HG02678 (cell line): ENCODE results near the gene CLSTN2.

ENCODE experiments used
- ATAC-seq: cut with Tn5 transposase; IDR thresholded peaks from one replicate; pipeline ENCODE4 v1.9.1; 2021; ENCODE audit warnings: mild to moderate bottlenecking, moderate library complexity; ENCODE audit not compliant: unreplicated experiment

The CLSTN2 gene

GRCh38 chr3:140091143-140091542 is 156.2 kb downstream of the CLSTN2 start:
- no peak for ATAC-seq

- ATAC-seq: no peak
These were observed 158.0 kb downstream of the CLSTN2 start for GRCh38 chr3:140092848-140093536.

DNA sequence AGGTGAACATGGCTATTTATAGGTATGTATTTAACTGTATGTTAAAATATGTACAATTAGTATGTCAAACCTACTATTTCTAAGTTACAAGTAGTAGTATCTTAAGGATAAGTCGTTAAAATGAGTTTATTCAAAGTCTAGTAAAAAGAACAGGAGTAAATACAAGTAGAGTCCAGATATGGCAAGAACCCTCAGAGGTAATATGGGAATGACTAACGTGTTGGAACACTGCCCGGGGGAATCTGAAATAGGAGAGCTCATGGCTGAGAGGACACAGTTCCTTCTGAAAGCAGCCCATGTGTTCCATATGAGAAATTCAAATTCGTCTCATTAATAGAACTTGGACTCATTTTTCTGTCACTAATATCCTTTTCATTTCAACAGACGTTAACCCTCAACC is 158.8 kb downstream of the CLSTN2 start:
- ATAC-seq: no peak

GRCh38 chr3:140094487-140094886 is 159.5 kb downstream of the CLSTN2 start:
- no peak for ATAC-seq

DNA sequence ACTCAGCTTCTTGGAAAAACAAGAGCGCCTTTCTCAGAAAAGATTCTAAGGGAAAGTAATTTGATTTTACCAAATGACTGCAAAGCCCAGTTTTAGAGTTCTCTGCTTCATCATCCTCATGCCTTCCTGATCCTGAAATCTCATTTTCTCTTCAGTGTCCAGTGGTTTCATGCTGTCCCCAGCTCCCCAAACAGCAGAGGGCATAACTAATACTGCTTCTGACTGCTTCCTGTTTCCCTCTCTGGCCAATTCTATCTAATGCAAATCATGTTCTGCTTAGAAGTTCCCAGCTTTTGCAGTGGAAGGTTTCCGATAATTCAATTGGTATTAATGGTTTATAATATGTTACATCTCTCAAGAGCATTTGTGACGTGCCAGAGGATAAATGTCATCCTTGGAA is 161.1 kb downstream of the CLSTN2 start:
- no peak for ATAC-seq

GRCh38 chr3:140097874-140098635 is 163.1 kb downstream of the CLSTN2 start:
- ATAC-seq: no peak

- no peak for ATAC-seq
These were observed 165.5 kb downstream of the CLSTN2 start for GRCh38 chr3:140100479-140100878.

DNA sequence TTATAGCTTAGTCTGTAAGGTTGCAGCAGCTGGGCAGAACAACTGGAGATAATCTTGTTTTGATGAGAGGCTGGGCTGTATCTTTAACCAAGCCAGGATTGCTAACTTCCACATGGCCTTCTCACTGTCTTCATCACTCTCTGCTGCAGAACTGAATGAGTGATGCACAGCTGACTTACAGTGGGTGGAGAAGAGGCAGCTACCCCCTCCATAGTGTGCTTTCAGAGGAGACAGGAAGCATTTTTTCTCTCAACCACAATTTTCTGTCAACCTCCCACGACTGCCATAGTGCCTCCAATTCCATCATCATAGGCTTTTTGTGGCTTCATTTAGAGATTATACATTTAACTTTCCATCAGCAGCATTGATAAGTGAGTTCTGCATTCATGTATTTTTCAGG is 168.2 kb downstream of the CLSTN2 start:
- ATAC-seq: no peak

- no peak for ATAC-seq
These were observed 169.1 kb downstream of the CLSTN2 start for GRCh38 chr3:140103986-140104645.

DNA sequence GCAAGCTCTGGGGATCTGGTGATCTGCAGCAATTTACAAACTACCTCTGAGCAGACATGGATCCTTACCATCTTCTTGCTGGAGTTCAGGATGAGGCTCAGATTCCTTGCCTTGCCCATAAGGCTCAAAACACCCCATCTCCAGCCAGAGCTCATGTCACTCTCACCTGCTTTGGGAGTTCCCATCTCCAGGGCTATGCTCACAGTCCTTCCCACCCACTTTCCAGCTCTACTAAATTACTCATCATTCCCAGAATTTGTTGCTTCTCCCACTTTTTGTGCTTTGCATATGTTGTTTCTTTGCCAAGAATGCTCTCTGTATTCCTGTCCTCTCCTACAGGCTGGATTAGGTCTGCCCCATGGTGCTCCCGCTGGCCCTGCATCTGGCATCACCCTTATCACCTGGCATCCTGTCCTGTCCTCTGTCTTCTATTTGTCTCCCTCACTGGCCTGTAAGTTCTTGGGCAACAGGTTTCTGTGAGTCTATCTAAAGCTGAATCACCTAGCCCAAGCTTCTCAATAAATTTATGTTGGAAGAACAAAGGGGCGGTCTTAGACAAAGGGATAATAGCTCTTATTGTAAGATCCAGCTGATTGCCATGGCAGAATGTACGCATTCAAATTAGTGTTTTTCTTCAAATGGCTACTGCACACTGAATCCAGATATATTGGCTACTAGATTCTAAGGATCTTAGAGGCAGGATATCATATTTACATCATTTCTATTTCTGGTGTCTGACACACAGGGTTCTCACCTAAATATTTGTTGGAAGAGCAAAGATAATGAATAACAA is 179.2 kb downstream of the CLSTN2 start:
- ATAC-seq: no peak

- no peak for ATAC-seq
These were observed 179.8 kb downstream of the CLSTN2 start for GRCh38 chr3:140114789-140115080.

- no peak for ATAC-seq
These were observed 182.1 kb downstream of the CLSTN2 start for GRCh38 chr3:140117096-140117526.

DNA sequence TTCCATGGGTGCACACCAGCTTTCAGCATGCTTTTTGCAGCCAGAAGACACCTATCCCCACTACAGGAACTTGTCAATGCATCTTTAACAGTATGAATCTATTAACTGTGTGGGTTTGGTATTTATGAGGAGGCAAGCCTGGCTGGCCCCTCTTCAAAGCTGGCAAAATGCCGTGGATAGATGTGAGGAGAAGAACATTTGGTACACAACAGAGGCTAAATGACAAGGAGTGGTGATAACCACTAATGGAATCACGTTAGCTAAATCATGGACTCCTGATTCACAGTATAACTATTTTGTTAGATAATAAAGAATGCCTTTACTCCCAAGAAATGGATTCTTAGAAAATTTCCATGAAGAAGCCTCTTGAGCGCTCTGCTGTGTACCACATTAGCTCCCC is 187.2 kb downstream of the CLSTN2 start:
- ATAC-seq: no peak

DNA sequence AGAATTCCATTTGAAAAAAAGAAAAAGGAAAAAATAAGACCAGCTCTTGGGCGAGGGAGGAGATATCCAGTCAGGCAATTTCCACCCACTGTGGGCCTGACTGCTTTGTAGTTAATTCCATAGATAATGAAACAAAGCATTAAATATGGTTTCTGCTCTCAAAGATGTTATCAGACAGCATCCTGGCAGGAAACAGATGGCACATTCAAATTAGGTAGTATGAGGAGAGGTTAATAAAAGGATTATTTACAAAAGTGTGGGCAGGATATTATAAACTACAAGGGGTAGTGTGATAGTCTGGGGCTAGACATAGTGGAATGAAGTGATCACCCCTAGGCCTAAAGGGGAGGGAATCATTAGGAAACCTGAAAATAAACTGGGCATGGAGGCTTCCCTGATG is 193.2 kb downstream of the CLSTN2 start:
- no peak for ATAC-seq

DNA sequence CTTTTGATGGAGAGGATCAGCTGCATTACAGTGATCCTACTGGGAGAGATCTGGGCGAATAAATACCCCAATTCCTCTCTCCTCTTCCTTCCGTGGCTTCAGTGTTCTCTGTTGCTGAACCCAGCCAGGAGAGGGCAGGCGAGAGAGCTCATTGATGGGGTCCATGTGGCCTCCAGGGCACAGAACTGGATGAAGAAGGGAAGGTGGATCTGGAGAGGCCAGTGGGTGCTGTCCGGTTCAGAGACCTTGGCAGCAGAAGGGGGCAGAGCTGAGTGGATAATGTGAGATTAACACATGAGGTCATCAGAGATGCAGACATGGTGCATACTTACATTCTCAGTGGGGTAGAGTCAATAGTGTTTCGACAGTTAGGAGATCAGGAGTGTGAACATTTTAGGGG is 193.6 kb downstream of the CLSTN2 start:
- ATAC-seq: peak; percentile 74

GRCh38 chr3:140129768-140130284 is 194.8 kb downstream of the CLSTN2 start:
- no peak for ATAC-seq

- no peak for ATAC-seq
These were observed 196.9 kb downstream of the CLSTN2 start for GRCh38 chr3:140131895-140132294.

DNA sequence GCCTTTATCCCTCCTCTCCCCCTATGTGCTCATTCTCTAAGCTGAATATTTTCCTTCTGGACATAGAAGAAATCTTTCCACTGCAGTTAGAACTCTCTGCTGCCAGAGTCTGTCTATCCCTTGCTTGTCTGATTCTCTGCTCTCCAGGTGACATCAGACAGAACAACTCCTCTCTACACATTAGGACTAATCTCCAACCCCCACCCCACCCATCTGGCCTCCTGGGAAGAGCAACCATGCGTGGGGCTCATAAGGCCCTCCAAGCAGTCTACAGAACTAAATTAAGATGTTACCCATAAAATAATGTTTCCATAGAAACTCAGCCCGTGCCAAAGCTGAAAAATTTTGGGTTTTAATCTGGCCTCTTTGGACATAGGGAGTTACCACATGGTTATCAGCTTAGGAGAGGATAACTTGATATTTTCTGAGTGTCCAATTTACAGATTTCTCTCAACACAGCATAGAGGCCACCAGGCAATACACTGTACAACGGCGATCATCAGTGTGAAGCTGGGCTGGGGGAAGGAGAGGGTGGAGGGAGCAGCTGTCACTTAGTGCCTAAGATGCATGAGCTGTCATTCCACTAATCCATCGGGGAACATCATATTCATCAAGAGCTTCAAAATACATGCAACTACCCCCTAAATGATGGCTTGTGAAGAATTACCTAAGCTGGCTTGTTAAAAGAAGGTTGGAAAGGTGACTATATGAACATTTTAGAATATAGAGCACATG is 199.4 kb downstream of the CLSTN2 start:
- no peak for ATAC-seq

- ATAC-seq: no peak
These were observed 200.5 kb downstream of the CLSTN2 start for GRCh38 chr3:140135461-140135860.

GRCh38 chr3:140143367-140144069 is 208.5 kb downstream of the CLSTN2 start:
- ATAC-seq: no peak
